PC-3 (cell line): ENCODE data around the gene GPR176. TPM values are rescaled to one million over a fixed set of nuclear protein-coding genes. Genes with fewer than 3 reads are reported as not detected.

Experiments used
- ATAC-seq: fragments of 200-7000 bp; cut with Tn5 transposase; 2 replicates; pipeline ENCODE4 v1.9.1; 2020; ENCODE audit warnings: mild to moderate bottlenecking, moderate library complexity
- BruUV-seq: library from RNA; stranded (reverse); fragments of 400-500 nt; replicated peaks from 2 replicates; lab custom pipeline; 2021; lab: Mats Ljungman, UMichigan
- CTCF ChIA-PET: fragments of 300-600 bp; sonication (Branson Sonifier 250); formaldehyde crosslinking; loops from one replicate; lab custom pipeline; 2022; ENCODE audit warnings: antibody characterized with exemption; lab: Charles Lee
- POLR2A ChIA-PET: fragments of 300-600 bp; sonication (Branson Sonifier 250); formaldehyde crosslinking; loops from one replicate; lab custom pipeline; 2022; ENCODE audit warnings: antibody characterized with exemption; ENCODE audit not compliant: unreplicated experiment; lab: Charles Lee
- DNase-seq: peaks from one replicate; pipeline ENCODE4 v3.0.0-alpha.2; 2015
- H2AFZ ChIP-seq: fragments of 300-600 bp; sonication (generic); 2 replicates; pipeline ENCODE4 v1.6.0; 2016; ENCODE audit warnings: antibody characterized with exemption, low read length
- H3F3A ChIP-seq: fragments of 300-600 bp; sonication (generic); one replicate; pipeline ENCODE4 v1.6.0; 2017; ENCODE audit warnings: antibody characterized with exemption, low read length, control low read depth, mild to moderate bottlenecking; ENCODE audit not compliant: unreplicated experiment
- H3K27ac ChIP-seq: fragments of 300-600 bp; sonication (generic); 2 replicates; pipeline ENCODE4 v1.5.1; 2016; ENCODE audit warnings: mild to moderate bottlenecking, low read length
- H3K27me3 ChIP-seq: fragments of 300-600 bp; sonication (generic); 2 replicates; pipeline ENCODE4 v1.6.1; 2016; ENCODE audit warnings: low read length, mixed read lengths
- H3K36me3 ChIP-seq: fragments of 300-600 bp; sonication (generic); 2 replicates; pipeline ENCODE4 v1.6.1; 2016; ENCODE audit warnings: low read depth, mixed run types, low read length, mixed read lengths
- H3K4me1 ChIP-seq: fragments of 300-600 bp; sonication (generic); 2 replicates; pipeline ENCODE4 v1.5.1; 2016; ENCODE audit warnings: low read length; ENCODE audit not compliant: insufficient read depth
- H3K4me2 ChIP-seq: fragments of 300-600 bp; sonication (generic); 2 replicates; pipeline ENCODE4 v1.6.0; 2016; ENCODE audit warnings: low read length
- H3K4me3 ChIP-seq: fragments of 300-600 bp; sonication (generic); 2 replicates; pipeline ENCODE4 v1.5.1; 2016; ENCODE audit warnings: mild to moderate bottlenecking, low read length, mixed read lengths
- H3K79me2 ChIP-seq: fragments of 300-600 bp; sonication (generic); 2 replicates; pipeline ENCODE4 v1.6.1; 2017; ENCODE audit warnings: low read length, mixed read lengths
- H3K9ac ChIP-seq: fragments of 300-600 bp; sonication (generic); 2 replicates; pipeline ENCODE4 v1.6.0; 2016; ENCODE audit warnings: mild to moderate bottlenecking, low read length
- H3K9me2 ChIP-seq: fragments of 300-600 bp; sonication (generic); replicated peaks from 2 replicates; pipeline ENCODE4 v1.6.1; 2016; ENCODE audit warnings: mixed run types, low read length, mixed read lengths
- H3K9me3 ChIP-seq: fragments of 300-600 bp; sonication (generic); 2 replicates; pipeline ENCODE4 v1.6.1; 2016; ENCODE audit warnings: low read length, mixed read lengths
- H4K20me1 ChIP-seq: fragments of 300-600 bp; sonication (generic); 2 replicates; pipeline ENCODE4 v1.6.1; 2016; ENCODE audit warnings: low read length, mixed read lengths
- CTCF ChIP-seq: fragments of 300-600 bp; sonication (generic); conservative IDR thresholded peaks from 2 replicates; pipeline ENCODE4 v1.5.1; 2017; ENCODE audit warnings: antibody characterized with exemption, low read depth, mild to moderate bottlenecking, low read length
- EZH2 ChIP-seq: fragments of 300-600 bp; sonication (generic); IDR thresholded peaks from one replicate; pipeline ENCODE4 v1.6.1; 2017; ENCODE audit warnings: antibody characterized with exemption, mild to moderate bottlenecking, low read length; ENCODE audit not compliant: unreplicated experiment
- EZH2phosphoT487 ChIP-seq: fragments of 300-600 bp; sonication (generic); IDR thresholded peaks from 2 replicates; pipeline ENCODE4 v1.6.1; 2018; ENCODE audit warnings: mild to moderate bottlenecking, antibody characterized with exemption, low read length, borderline replicate concordance
- intact Hi-C: fragments of 100-400 bp; cut with micrococcal nuclease; formaldehyde crosslinking; loops from 2 replicates; pipeline ENCODE4 v1.9.0; 2023
- total RNA-seq: library from RNA; depleted of rRNA; stranded (reverse); fragments of >200 nt; gene quantifications from 2 replicates; pipeline ENCODE4 v1.2.3, GENCODE V29; 2014

The GPR176 gene
- total RNA-seq, 1 experiment from 2014 or later = 27.8 TPM

GRCh38 chr15:39870537-39870936 lies 49.5 kb downstream of the GPR176 start:
- no peak overlapping the region for H2AFZ ChIP-seq
- no TSS peak for BruUV-seq
- CTCF ChIA-PET = no interaction called here

GRCh38 chr15:39869858-39870515 lies 50.1 kb downstream of the GPR176 start:
- H3F3A ChIP-seq = no peaks in the 10 kb centered on the region
- H3K4me2 ChIP-seq = no peak overlapping the region
- H3K79me2 ChIP-seq = no peaks in the 10 kb centered on the region
- intact Hi-C loops = no loop called here
- no peak for ATAC-seq
- H3K27ac ChIP-seq = no peak overlapping the region
- no peaks in the 10 kb centered on the region for H4K20me1 ChIP-seq
- no peak for DNase-seq
- TF ChIP-seq CTCF (no peak), EZH2phosphoT487 (no peak), EZH2 (no peak)
- BruUV-seq = no TSS peak
- H3K36me3 ChIP-seq = no peaks in the 10 kb centered on the region
- no peak overlapping the region for H3K9ac ChIP-seq
- no peaks in the 10 kb centered on the region for H3K27me3 ChIP-seq
- no peaks in the 10 kb centered on the region for H3K9me3 ChIP-seq
- ChIA-PET POLR2A (no interaction called here), CTCF (no interaction called here)
- no peaks in the 10 kb centered on the region for H3K4me1 ChIP-seq
- H3K9me2 ChIP-seq = no peaks in the 10 kb centered on the region
- no peak overlapping the region for H2AFZ ChIP-seq
- no peak overlapping the region for H3K4me3 ChIP-seq

More at GRCh38 chr15:39870537-39870936, 49.5 kb downstream of the GPR176 start:
- Histone ChIP-seq H3K9ac (no peak overlapping the region), H3K27ac (no peak overlapping the region), H3F3A (no peaks in the 10 kb centered on the region), H3K9me3 (no peaks in the 10 kb centered on the region), H3K27me3 (no peaks in the 10 kb centered on the region), H3K36me3 (no peaks in the 10 kb centered on the region), H3K4me1 (no peaks in the 10 kb centered on the region), H3K79me2 (no peaks in the 10 kb centered on the region), H3K9me2 (no peaks in the 10 kb centered on the region), H3K4me3 (no peak overlapping the region), H3K4me2 (no peak overlapping the region), H4K20me1 (no peaks in the 10 kb centered on the region)
- POLR2A ChIA-PET = no interaction called here
- no peak for ATAC-seq
- intact Hi-C loops = no loop called here
- no peak for DNase-seq
- TF ChIP-seq CTCF (no peak), EZH2phosphoT487 (no peak), EZH2 (no peak)

GRCh38 chr15:39869254-39869653 lies 50.8 kb downstream of the GPR176 start:
- H3K27ac ChIP-seq = no peak overlapping the region
- no peaks in the 10 kb centered on the region for H3K36me3 ChIP-seq
- H3K79me2 ChIP-seq = 0 out of 2 replicates have a peak, but pooled peaks cover 5% of the 10 kb centered on the region
- no peaks in the 10 kb centered on the region for H3F3A ChIP-seq
- ATAC-seq (no peak), DNase-seq (no peak)
- H3K27me3 ChIP-seq = no peaks in the 10 kb centered on the region
- intact Hi-C loops = no loop called here
- ChIA-PET POLR2A (no interaction called here), CTCF (no interaction called here)
- no peak overlapping the region for H3K9ac ChIP-seq
- H3K4me1 ChIP-seq = no peaks in the 10 kb centered on the region
- TF ChIP-seq CTCF (no peak), EZH2 (no peak)
- no peaks in the 10 kb centered on the region for H3K9me3 ChIP-seq
- no peak overlapping the region for H3K4me2 ChIP-seq
- H3K4me3 ChIP-seq = no peak overlapping the region
- no peaks in the 10 kb centered on the region for H4K20me1 ChIP-seq
- no peaks in the 10 kb centered on the region for H3K9me2 ChIP-seq
- no TSS peak for BruUV-seq
- H2AFZ ChIP-seq = no peak overlapping the region
